Measurements from ENCODE around the gene DHRS2.

- no peak for TF ChIP-seq POLR2A (IDR thresholded peaks at IDR 0.05)
- no peak for TF ChIP-seq CTCF (IDR thresholded peaks at IDR 0.05)
Measured at GRCh38 chr14:23613242-23614070, 22.7 kb upstream of the DHRS2 start.
